ENCODE data around the gene PPP6C. TPM values are rescaled to one million over a fixed set of nuclear protein-coding genes. Genes with fewer than 3 reads are reported as not detected.

The PPP6C gene
- total and polyA plus RNA-seq, 2 experiments from 2014 or later: 31.9 to 46.4 TPM

- no peak for TF ChIP-seq ZNF462 (CRISPR knock-in tag; IDR thresholded peaks at IDR 0.05)
- TF ChIP-seq JUNB (IDR thresholded peaks at IDR 0.05; ENCODE audit: unreplicated experiment): no peak
- no peak for TF ChIP-seq NANOG (IDR thresholded peaks at IDR 0.05; ENCODE audit: borderline replicate concordance)
- no peak for TF ChIP-seq ZNF331 (CRISPR knock-in tag; IDR thresholded peaks at IDR 0.05; ENCODE audit: low read depth)
- TF ChIP-seq CTCF (conservative IDR thresholded peaks at IDR 0.05; ENCODE audit: low read depth in 2 of 2): no peak
- no peak for TF ChIP-seq STAT1 (IDR thresholded peaks at IDR 0.05; ENCODE audit: unreplicated experiment)
Measured at GRCh38 chr9:125169895-125170294, 19.7 kb downstream of the PPP6C start (continued).

- peaks cover 14% of the 10 kb centered on the region for H4K20me1 ChIP-seq (replicated peaks; ENCODE audit: insufficient read depth)
- H3K36me3 ChIP-seq (ENCODE audit: insufficient read depth): peaks cover 8% of the 10 kb centered on the region; the same call in 1 of the 2 replicates
- H3K9me2 ChIP-seq (ENCODE audit: insufficient read depth): no peaks in the 10 kb centered on the region
- no peaks in the 10 kb centered on the region for H3F3A ChIP-seq (replicated peaks; ENCODE audit: low read depth)
- H3K4me3 ChIP-seq: no peak overlapping the region
- ATAC-seq (no peak), DNase-seq (ENCODE audit: low spot score) (no peak)
- no peaks in the 10 kb centered on the region for H3K27me3 Mint-ChIP-seq (ENCODE audit: insufficient read depth, low read depth, poor library complexity)
- peaks cover 16% of the 10 kb centered on the region for H3K36me3 Mint-ChIP-seq (ENCODE audit: low read depth)
- no peak overlapping the region for H3K27ac ChIP-seq (ENCODE audit: low read depth)
- H2AFZ ChIP-seq: no peak overlapping the region
- H3K27me3 ChIP-seq (ENCODE audit: insufficient read depth): no peaks in the 10 kb centered on the region
- H3K79me2 ChIP-seq (replicated peaks; ENCODE audit: insufficient read depth): peaks cover 20% of the 10 kb centered on the region
- H3K4me3 Mint-ChIP-seq: no peak overlapping the region
- no peak overlapping the region for H3K27ac Mint-ChIP-seq
- no peaks in the 10 kb centered on the region for H3K9me3 Mint-ChIP-seq
- H3K4me1 ChIP-seq (ENCODE audit: insufficient read depth): no peaks in the 10 kb centered on the region
- no peaks in the 10 kb centered on the region for H3K4me1 Mint-ChIP-seq
- H3K4me2 ChIP-seq: no peak overlapping the region
- TF ChIP-seq EZH2 (IDR thresholded peaks at IDR 0.05; ENCODE audit: low read depth, unreplicated experiment): no peak
- no peak for TF ChIP-seq ZNF114 (CRISPR knock-in tag; IDR thresholded peaks at IDR 0.05)
- no peak for TF ChIP-seq JUNB (IDR thresholded peaks at IDR 0.05; ENCODE audit: unreplicated experiment)
- no peak for TF ChIP-seq NANOG (IDR thresholded peaks at IDR 0.05; ENCODE audit: borderline replicate concordance)
- no peak for TF ChIP-seq POLR2AphosphoS5 (IDR thresholded peaks at IDR 0.05; ENCODE audit: low read depth)
- no peak for TF ChIP-seq ZNF331 (CRISPR knock-in tag; IDR thresholded peaks at IDR 0.05; ENCODE audit: low read depth)
- no peak for TF ChIP-seq CREB1 (CRISPR knock-in tag; IDR thresholded peaks at IDR 0.05; ENCODE audit: low read depth)
- no peak for TF ChIP-seq STAT1 (IDR thresholded peaks at IDR 0.05; ENCODE audit: unreplicated experiment)
- no peak for TF ChIP-seq ETS1 (IDR thresholded peaks at IDR 0.05)
- no peak for TF ChIP-seq REST (IDR thresholded peaks at IDR 0.05; ENCODE audit: unreplicated experiment)
Measured at GRCh38 chr9:125166762-125167161, 22.8 kb downstream of the PPP6C start.
